ENCODE measurements around the gene KRTAP4-11.

GRCh38 chr17:41126412-41126811 lies 8.2 kb upstream of the KRTAP4-11 start:
- TF ChIP-seq CTCF (IDR thresholded peaks at IDR 0.05) (no peak), EP300 (IDR thresholded peaks at IDR 0.05; ENCODE audit: low read depth) (no peak), POLR2AphosphoS5 (IDR thresholded peaks at IDR 0.05) (no peak)

All from transverse colon (tissue), 4 donors.